Endodermal cell (in vitro differentiated cells): ENCODE measurements around the gene TRIM6. TPM values are rescaled to one million over a fixed set of nuclear protein-coding genes. Genes with fewer than 3 reads are reported as not detected.

Experiments
- DNase-seq: peaks from one replicate; pipeline ENCODE4 v3.0.0-alpha.2; 2017
- H3K27ac ChIP-seq: 2 replicates; pipeline ENCODE4 v1.5.1; 2013; ENCODE audit warnings: mild to moderate bottlenecking, low read depth, low read length, moderate library complexity
- H3K27me3 ChIP-seq: 2 replicates; pipeline ENCODE4 v1.6.1; 2013; ENCODE audit warnings: mild to moderate bottlenecking, low read length, moderate library complexity; ENCODE audit not compliant: insufficient read depth, control insufficient read depth, poor library complexity, severe bottlenecking
- H3K36me3 ChIP-seq: 2 replicates; pipeline ENCODE4 v1.7.0; 2013; ENCODE audit warnings: mild to moderate bottlenecking, low read length, moderate library complexity; ENCODE audit not compliant: control insufficient read depth, insufficient read depth
- H3K4me1 ChIP-seq: one replicate; pipeline ENCODE4 v1.7.0; 2013; ENCODE audit warnings: low read length; ENCODE audit not compliant: control insufficient read depth, insufficient read depth
- H3K4me3 ChIP-seq: 2 replicates; pipeline ENCODE4 v1.5.1; 2013; ENCODE audit warnings: mild to moderate bottlenecking, low read length, moderate library complexity
- H3K9ac ChIP-seq: 2 replicates; pipeline ENCODE4 v1.6.1; 2013; ENCODE audit warnings: mild to moderate bottlenecking, low read length, moderate library complexity; ENCODE audit not compliant: poor library complexity, severe bottlenecking; ENCODE audit errors: extremely low read depth
- H3K9me3 ChIP-seq: 2 replicates; pipeline ENCODE4 v1.6.1; 2013; ENCODE audit warnings: mild to moderate bottlenecking, low read length, moderate library complexity; ENCODE audit not compliant: control insufficient read depth
- H3K27ac Mint-ChIP-seq: 2 replicates; pipeline ENCODE4 v1.8.0; 2020; ENCODE audit warnings: mixed read lengths
- H3K27me3 Mint-ChIP-seq: 2 replicates; pipeline ENCODE4 v1.8.0; 2021; ENCODE audit warnings: mild to moderate bottlenecking, mixed read lengths; ENCODE audit not compliant: insufficient read depth
- H3K36me3 Mint-ChIP-seq: 2 replicates; pipeline ENCODE4 v1.8.0; 2020; ENCODE audit warnings: low read depth, mixed read lengths
- H3K4me1 Mint-ChIP-seq: 2 replicates; pipeline ENCODE4 v1.8.0; 2020; ENCODE audit warnings: mixed read lengths
- H3K4me3 Mint-ChIP-seq: 2 replicates; pipeline ENCODE4 v1.8.0; 2020; ENCODE audit warnings: mild to moderate bottlenecking, moderate library complexity, mixed read lengths
- H3K9me3 Mint-ChIP-seq: 2 replicates; pipeline ENCODE4 v1.8.0; 2020; ENCODE audit warnings: mild to moderate bottlenecking, mixed read lengths
- WGBS, 2 experiments: methylation state at CpG; one replicate each; pipeline versions ENCODE4 v1.1.5 to v1.1.7; 2013; ENCODE audit warnings: missing lambda C conversion rate in 2 of 2, mixed read lengths in 1 of 2; ENCODE audit not compliant: insufficient coverage in 1 of 2, insufficient read length in 1 of 2; 5-methylcytosine and 5-hydroxymethylcytosine counted together
- total RNA-seq, 2 donors: library from RNA; stranded (reverse); fragmentation: NEBNext Ultra II Directional in 1 of 2; extraction: Animal tissue kit (Norgen Biotek cat#: 25700) in 1 of 2; gene quantifications; 2 replicates in 1 of 2; 3 replicates in 1 of 2; pipeline ENCODE4 v1.2.1, GENCODE V29; 2021
- TF ChIP-seq, protein P1 (sequence below): fragments of 200-600 bp; sonication (generic); conservative IDR thresholded peaks from 2 replicates; pipeline ENCODE4 v1.5.0; 2021; ENCODE audit warnings: antibody characterized with exemption, mild to moderate bottlenecking

TRIM6 gene
- total RNA-seq, 2 donors from 2014 or later, result 17.4 to 26.1 TPM

GRCh38 chr11:5605849-5606248 is 9.4 kb downstream of the TRIM6 start:
- Histone ChIP-seq H3K27ac (no peak overlapping the region), H3K27me3 (no peaks in the 10 kb centered on the region), H3K4me1 (peaks cover 8% of the 10 kb centered on the region), H3K4me3 (no peak overlapping the region), H3K9ac (no peak overlapping the region), H3K9me3 (no peaks in the 10 kb centered on the region), H3K36me3 (peaks cover 37% of the 10 kb centered on the region)
- 90 to 93% methylated on average over 4 to 5 of the region's 5 CpGs for WGBS, 2 experiments
- Mint-ChIP-seq H3K9me3 (no peaks in the 10 kb centered on the region), H3K27ac (no peak overlapping the region), H3K4me1 (peaks cover 17% of the 10 kb centered on the region), H3K27me3 (no peaks in the 10 kb centered on the region), H3K36me3 (peaks cover 60% of the 10 kb centered on the region), H3K4me3 (no peak overlapping the region)
- DNase-seq, result no peak
- TF ChIP-seq, protein P1, sequence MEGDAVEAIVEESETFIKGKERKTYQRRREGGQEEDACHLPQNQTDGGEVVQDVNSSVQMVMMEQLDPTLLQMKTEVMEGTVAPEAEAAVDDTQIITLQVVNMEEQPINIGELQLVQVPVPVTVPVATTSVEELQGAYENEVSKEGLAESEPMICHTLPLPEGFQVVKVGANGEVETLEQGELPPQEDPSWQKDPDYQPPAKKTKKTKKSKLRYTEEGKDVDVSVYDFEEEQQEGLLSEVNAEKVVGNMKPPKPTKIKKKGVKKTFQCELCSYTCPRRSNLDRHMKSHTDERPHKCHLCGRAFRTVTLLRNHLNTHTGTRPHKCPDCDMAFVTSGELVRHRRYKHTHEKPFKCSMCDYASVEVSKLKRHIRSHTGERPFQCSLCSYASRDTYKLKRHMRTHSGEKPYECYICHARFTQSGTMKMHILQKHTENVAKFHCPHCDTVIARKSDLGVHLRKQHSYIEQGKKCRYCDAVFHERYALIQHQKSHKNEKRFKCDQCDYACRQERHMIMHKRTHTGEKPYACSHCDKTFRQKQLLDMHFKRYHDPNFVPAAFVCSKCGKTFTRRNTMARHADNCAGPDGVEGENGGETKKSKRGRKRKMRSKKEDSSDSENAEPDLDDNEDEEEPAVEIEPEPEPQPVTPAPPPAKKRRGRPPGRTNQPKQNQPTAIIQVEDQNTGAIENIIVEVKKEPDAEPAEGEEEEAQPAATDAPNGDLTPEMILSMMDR, result no peak

GRCh38 chr11:5608808-5609207 is 12.4 kb downstream of the TRIM6 start:
- no peak for DNase-seq
- Histone ChIP-seq H3K4me1 (no peaks in the 10 kb centered on the region), H3K36me3 (peaks cover 38% of the 10 kb centered on the region), H3K27ac (no peak overlapping the region), H3K9ac (no peak overlapping the region), H3K4me3 (no peak overlapping the region), H3K9me3 (no peaks in the 10 kb centered on the region), H3K27me3 (no peaks in the 10 kb centered on the region)
- Mint-ChIP-seq H3K9me3 (no peaks in the 10 kb centered on the region), H3K36me3 (peaks cover 59% of the 10 kb centered on the region), H3K27ac (no peak overlapping the region), H3K4me3 (no peak overlapping the region), H3K4me1 (peaks cover 2% of the 10 kb centered on the region), H3K27me3 (no peaks in the 10 kb centered on the region)
- 94% methylated on average over 6 of the region's 6 CpGs for WGBS, 2 experiments
- TF ChIP-seq, protein P1, result no peak

DNA sequence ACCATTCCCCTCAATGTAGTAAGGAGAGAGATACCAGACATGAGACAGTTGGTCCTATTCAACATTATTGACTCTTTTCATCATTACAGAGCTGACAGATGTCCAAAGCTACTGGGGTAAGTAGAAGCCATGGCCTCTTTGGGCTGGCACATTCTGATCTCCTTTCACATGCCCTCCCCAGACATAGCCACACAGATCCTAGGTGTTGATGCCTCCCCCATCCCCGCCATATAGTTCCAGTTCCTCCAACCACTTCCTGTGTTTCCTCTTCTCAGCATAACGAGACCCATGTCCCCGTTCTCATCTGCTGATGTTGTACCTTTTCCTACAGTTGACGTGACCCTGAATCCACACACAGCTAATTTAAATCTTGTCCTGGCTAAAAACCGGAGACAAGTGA is 14.0 kb downstream of the TRIM6 start:
- Histone ChIP-seq H3K36me3 (peaks cover 30% of the 10 kb centered on the region), H3K27ac (no peak overlapping the region), H3K27me3 (no peaks in the 10 kb centered on the region), H3K9ac (no peak overlapping the region), H3K4me1 (no peaks in the 10 kb centered on the region), H3K4me3 (no peak overlapping the region), H3K9me3 (no peaks in the 10 kb centered on the region)
- peaks cover 46% of the 10 kb centered on the region for H3K36me3 Mint-ChIP-seq
- no peak for DNase-seq
- no peaks in the 10 kb centered on the region for H3K9me3 Mint-ChIP-seq
- H3K4me3 Mint-ChIP-seq, result no peak overlapping the region
- TF ChIP-seq, protein P1, result no peak
- H3K27ac Mint-ChIP-seq, result no peak overlapping the region
- 95 to 96% methylated on average over 3 to 5 of the region's 5 CpGs for WGBS, 2 experiments
- no peaks in the 10 kb centered on the region for H3K27me3 Mint-ChIP-seq
- no peaks in the 10 kb centered on the region for H3K4me1 Mint-ChIP-seq
